ENCODE data around the gene CCDC170. TPM values are rescaled to one million over a fixed set of nuclear protein-coding genes. Genes with fewer than 3 reads are reported as not detected.

CCDC170 gene
- total RNA-seq, 3 donors from 2014 or later (not counting 1 experiment from before 2014, with no cell fraction given): 0.20 to 0.96 (median 0.25) TPM

DNA sequence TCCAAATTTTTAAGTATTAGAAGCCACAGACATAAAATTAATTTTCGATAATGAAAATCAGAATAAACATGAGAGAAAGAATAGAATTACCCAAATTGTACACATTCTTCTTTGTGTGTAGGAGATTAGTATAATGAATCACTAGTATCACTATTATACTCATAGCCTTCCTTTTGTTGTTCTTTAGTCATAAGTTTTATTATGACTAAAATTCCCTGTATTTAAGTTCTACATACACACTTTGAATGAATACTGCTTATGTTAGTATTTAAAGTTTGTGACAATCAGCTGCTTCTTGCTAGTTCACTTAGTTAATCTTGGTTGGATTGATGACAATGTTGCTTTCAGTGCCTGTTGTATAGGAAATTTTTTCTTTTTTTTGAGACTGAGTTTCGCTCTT is 72.7 kb downstream of the CCDC170 start:
- Histone ChIP-seq H3K27me3 (ENCODE audit: control insufficient read depth, insufficient read depth, low read length) (no peaks in the 10 kb centered on the region), H3K9me3 (ENCODE audit: control insufficient read depth, insufficient read depth, low read length) (peaks cover 16% of the 10 kb centered on the region), H3K36me3 (ENCODE audit: control insufficient read depth, insufficient read depth, low read length) (no peaks in the 10 kb centered on the region), H3K4me3 (ENCODE audit: low read length) (no peak overlapping the region), H3K27ac (ENCODE audit: low read length) (no peak overlapping the region), H3K4me1 (ENCODE audit: control insufficient read depth, insufficient read depth, low read length) (no peaks in the 10 kb centered on the region)
- no peak for ATAC-seq
- Mint-ChIP-seq H3K9me3 (peaks cover 5 to 7% of the 10 kb centered on the region in 2 donors), H3K4me1 (no peaks in the 10 kb centered on the region), H3K36me3 (peaks cover 8% of the 10 kb centered on the region), H3K27me3 (ENCODE audit: low read depth in 2 of 2) (no peaks in the 10 kb centered on the region), H3K27ac (no peak overlapping the region), H3K4me3 (no peak overlapping the region)
- TF ChIP-seq, protein P1, sequence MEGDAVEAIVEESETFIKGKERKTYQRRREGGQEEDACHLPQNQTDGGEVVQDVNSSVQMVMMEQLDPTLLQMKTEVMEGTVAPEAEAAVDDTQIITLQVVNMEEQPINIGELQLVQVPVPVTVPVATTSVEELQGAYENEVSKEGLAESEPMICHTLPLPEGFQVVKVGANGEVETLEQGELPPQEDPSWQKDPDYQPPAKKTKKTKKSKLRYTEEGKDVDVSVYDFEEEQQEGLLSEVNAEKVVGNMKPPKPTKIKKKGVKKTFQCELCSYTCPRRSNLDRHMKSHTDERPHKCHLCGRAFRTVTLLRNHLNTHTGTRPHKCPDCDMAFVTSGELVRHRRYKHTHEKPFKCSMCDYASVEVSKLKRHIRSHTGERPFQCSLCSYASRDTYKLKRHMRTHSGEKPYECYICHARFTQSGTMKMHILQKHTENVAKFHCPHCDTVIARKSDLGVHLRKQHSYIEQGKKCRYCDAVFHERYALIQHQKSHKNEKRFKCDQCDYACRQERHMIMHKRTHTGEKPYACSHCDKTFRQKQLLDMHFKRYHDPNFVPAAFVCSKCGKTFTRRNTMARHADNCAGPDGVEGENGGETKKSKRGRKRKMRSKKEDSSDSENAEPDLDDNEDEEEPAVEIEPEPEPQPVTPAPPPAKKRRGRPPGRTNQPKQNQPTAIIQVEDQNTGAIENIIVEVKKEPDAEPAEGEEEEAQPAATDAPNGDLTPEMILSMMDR (IDR thresholded peaks at IDR 0.05): no peak
- intact Hi-C loops (cut with micrococcal nuclease): no loop called here
- no peak for DNase-seq
- 80% methylated on average over 1 of the region's 2 CpGs for WGBS (ENCODE audit: insufficient coverage)

DNA sequence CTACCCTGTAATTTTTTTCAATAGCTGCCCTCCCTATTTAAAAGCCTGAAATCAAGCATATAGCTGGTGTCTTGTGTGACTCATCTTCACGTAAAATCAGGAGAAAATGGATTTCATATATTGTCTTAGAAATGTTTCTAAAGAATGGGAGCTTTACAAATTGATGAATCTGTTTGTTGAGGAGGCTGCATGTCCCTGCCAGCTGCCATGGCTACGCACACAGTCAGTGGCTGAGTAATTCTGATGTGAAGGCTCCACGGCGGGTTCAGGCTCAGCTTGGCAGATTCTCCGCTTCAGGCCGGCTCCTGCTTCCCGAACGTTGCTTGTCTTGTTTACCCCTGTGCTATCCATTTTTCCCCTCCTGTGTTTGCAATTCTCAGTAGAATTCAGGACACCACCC is 82.8 kb downstream of the CCDC170 start:
- H3K27ac Mint-ChIP-seq: no peak overlapping the region
- TF ChIP-seq, protein P1 (IDR thresholded peaks at IDR 0.05): no peak
- DNase-seq (no peak), ATAC-seq (no peak)
- H3K36me3 Mint-ChIP-seq: no peaks in the 10 kb centered on the region
- Histone ChIP-seq H3K4me3 (ENCODE audit: low read length) (no peak overlapping the region), H3K4me1 (ENCODE audit: control insufficient read depth, insufficient read depth, low read length) (no peaks in the 10 kb centered on the region), H3K27ac (ENCODE audit: low read length) (no peak overlapping the region), H3K36me3 (ENCODE audit: control insufficient read depth, insufficient read depth, low read length) (no peaks in the 10 kb centered on the region), H3K9me3 (ENCODE audit: control insufficient read depth, insufficient read depth, low read length) (no peaks in the 10 kb centered on the region), H3K27me3 (ENCODE audit: control insufficient read depth, insufficient read depth, low read length) (no peaks in the 10 kb centered on the region)
- no peaks in the 10 kb centered on the region for H3K27me3 Mint-ChIP-seq (ENCODE audit: low read depth in 2 of 2)
- H3K4me3 Mint-ChIP-seq: no peak overlapping the region
- H3K4me1 Mint-ChIP-seq: no peaks in the 10 kb centered on the region
- WGBS (ENCODE audit: insufficient coverage): 97% methylated on average over 8 of the region's 8 CpGs
- no peaks in the 10 kb centered on the region for H3K9me3 Mint-ChIP-seq
- intact Hi-C loops (cut with micrococcal nuclease): no loop called here

DNA sequence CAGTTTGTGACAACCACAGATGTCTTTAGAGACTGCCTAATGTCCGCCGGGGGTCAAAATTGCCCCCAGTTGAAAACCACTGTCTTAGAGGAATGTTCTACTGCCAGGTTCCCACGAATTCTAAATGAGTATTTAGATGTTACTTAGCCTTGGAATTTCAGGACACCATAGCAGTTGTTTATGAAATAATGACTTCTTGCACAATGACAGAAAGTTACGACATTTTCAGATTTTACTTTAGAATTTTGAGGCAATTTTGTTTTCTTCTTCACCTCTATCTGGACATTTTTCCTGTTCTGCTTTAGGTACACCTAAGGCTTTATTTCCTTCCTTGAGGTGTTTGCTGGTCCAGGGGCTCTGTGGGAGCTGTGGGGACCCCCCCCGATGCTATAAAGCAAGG is 83.4 kb downstream of the CCDC170 start:
- Histone ChIP-seq H3K9me3 (ENCODE audit: control insufficient read depth, insufficient read depth, low read length) (no peaks in the 10 kb centered on the region), H3K4me3 (ENCODE audit: low read length) (no peak overlapping the region), H3K4me1 (ENCODE audit: control insufficient read depth, insufficient read depth, low read length) (no peaks in the 10 kb centered on the region), H3K36me3 (ENCODE audit: control insufficient read depth, insufficient read depth, low read length) (no peaks in the 10 kb centered on the region), H3K27me3 (ENCODE audit: control insufficient read depth, insufficient read depth, low read length) (no peaks in the 10 kb centered on the region), H3K27ac (ENCODE audit: low read length) (no peak overlapping the region)
- WGBS (ENCODE audit: insufficient coverage): 85% methylated on average over 5 of the region's 5 CpGs
- Mint-ChIP-seq H3K4me3 (no peak overlapping the region), H3K9me3 (no peaks in the 10 kb centered on the region), H3K36me3 (no peaks in the 10 kb centered on the region), H3K27ac (no peak overlapping the region), H3K27me3 (ENCODE audit: low read depth in 2 of 2) (no peaks in the 10 kb centered on the region), H3K4me1 (no peaks in the 10 kb centered on the region)
- intact Hi-C loops (cut with micrococcal nuclease): no loop called here
- ATAC-seq: no peak
- DNase-seq: no peak
- TF ChIP-seq, protein P1 (IDR thresholded peaks at IDR 0.05): no peak

DNA sequence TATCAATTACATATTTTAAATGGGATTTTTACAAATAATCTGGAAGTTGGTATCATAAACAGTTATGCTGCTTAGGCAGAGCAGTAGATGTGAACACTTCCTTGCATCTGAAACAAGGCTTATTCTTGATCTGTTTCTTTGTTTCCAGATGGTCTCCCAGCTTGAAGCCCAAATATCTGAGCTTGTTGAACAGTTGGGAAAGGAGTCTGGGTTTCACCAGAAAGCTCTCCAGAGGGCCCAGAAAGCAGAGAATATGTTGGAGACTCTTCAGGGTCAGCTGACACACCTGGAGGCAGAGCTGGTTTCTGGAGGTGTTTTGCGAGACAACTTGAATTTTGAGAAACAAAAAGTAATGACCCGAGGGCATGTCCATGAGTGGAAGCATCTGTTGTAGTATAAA is 91.9 kb downstream of the CCDC170 start:
- ATAC-seq (no peak), DNase-seq (no peak)
- H3K27me3 Mint-ChIP-seq (ENCODE audit: low read depth in 2 of 2): peaks cover 0 to 6% of the 10 kb centered on the region in 2 donors
- no peaks in the 10 kb centered on the region for H3K4me1 Mint-ChIP-seq
- H3K9me3 Mint-ChIP-seq: peaks cover 0 to 3% of the 10 kb centered on the region in 2 donors
- 96% methylated on average over 2 of the region's 2 CpGs for whole genome bisulfite sequencing (ENCODE audit: insufficient coverage)
- no peaks in the 10 kb centered on the region for H3K9me3 ChIP-seq (ENCODE audit: control insufficient read depth, insufficient read depth, low read length)
- H3K27ac Mint-ChIP-seq: no peak overlapping the region
- no peaks in the 10 kb centered on the region for H3K4me1 ChIP-seq (ENCODE audit: control insufficient read depth, insufficient read depth, low read length)
- TF ChIP-seq, protein P1 (IDR thresholded peaks at IDR 0.05): no peak
- no peak overlapping the region for H3K4me3 ChIP-seq (ENCODE audit: low read length)
- H3K36me3 Mint-ChIP-seq: no peaks in the 10 kb centered on the region
- H3K27me3 ChIP-seq (ENCODE audit: control insufficient read depth, insufficient read depth, low read length): no peaks in the 10 kb centered on the region
- intact Hi-C loops (cut with micrococcal nuclease): no loop called here
- H3K4me3 Mint-ChIP-seq: no peak overlapping the region
- H3K27ac ChIP-seq (ENCODE audit: low read length): no peak overlapping the region
- no peaks in the 10 kb centered on the region for H3K36me3 ChIP-seq (ENCODE audit: control insufficient read depth, insufficient read depth, low read length)
